GM19395 (cell line): ENCODE data around the gene KRTAP19-6.
"Not testable (repeated sequence)": the region's sequence is repeated elsewhere in the genome, so short reads cannot be mapped to it uniquely, and the experiment has no call there.

Source experiments
- ATAC-seq: cut with Tn5 transposase; IDR thresholded peaks from one replicate; pipeline ENCODE4 v1.9.1; 2021; ENCODE audit warnings: mild to moderate bottlenecking, moderate library complexity; ENCODE audit not compliant: unreplicated experiment

The KRTAP19-6 gene, protein sequence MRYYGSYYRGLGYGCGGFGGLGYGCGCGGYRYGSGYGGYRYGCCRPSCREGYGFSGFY

DNA sequence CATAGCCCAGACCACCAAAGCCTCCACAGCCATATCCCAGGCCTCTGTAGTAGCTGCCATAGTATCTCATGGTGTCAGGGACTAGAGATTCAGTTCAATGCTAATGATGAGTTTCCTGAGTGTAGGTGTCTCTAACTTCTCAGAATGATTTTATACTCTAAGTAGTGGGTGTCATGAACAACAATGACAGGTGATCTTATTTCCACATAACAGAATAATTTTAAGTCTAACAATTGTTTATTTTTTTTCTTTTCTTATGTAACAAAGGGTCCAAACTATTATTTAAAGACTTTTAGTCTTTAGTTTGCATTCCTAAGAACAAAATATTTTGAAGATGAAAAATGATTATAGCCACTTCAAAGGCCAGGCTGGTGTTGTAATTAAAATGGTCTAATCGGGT is at the start of gene KRTAP19-6:
TSS of gene KRTAP19-6 (minus strand) at position 101 of the 400 bp plus-strand sequence. CDS start at position 70, 31 bp downstream.
- ATAC-seq = no peak

DNA sequence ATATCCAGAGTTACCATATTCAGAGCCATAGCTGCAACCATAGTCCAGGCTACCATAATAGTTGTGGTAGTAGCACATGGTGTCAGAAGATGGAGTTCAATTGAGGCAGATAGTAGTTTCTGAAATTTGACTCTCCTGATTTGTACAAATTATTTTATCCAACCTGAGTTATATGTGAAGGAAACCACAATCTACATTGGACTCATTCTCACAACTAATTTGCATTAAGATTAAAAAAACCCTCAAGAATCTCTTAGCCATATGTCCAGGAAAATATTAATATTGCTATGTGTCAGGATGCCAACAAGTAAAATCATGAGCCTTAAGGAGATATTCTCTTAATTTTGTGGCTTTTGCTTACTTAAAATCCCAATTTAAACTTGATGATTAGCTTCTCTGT is 48.6 kb upstream of the KRTAP19-6 start, which contains the start of gene KRTAP22-2:
TSS of gene KRTAP22-2 (minus strand) at position 101 of the 400 bp plus-strand sequence.
- no peak for ATAC-seq

DNA sequence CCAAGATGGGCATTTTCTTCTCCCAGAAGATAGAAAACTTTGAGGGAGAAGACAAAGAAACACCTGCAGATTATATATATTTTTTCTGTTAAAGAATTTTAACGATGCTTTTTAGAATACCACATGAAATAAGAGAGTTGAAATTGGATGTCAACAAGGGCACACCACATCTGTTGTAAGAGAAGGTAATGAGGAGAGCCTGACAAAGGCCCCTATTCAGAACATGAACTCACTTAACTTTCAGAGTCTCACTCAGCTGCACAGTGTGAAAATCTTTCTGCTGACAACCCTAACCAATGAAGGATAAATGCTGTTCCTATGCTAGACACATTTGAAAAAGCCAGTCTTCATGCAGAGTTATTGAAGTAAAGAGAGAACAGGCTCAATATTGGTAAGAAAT is 41.2 kb upstream of the KRTAP19-6 start:
- ATAC-seq = no peak

DNA sequence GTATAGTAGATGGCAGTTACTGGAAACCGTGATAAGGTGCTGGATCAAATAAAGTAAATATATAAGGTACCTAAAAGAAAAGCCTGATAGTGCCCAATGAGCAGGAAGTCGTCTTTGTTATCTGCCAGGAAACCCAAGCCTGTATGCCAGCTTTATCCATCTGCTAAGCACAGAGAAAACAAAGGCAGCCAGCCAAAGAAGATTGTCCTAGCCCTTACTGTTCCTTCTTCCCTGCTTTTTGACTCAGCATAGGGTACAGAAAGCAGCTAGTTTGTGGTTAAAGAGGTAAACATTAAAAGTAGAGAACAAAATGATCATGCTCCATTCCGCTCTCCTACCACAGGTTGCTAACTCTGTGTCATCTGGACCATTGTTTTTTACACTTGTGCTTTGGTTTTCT is 38.5 kb upstream of the KRTAP19-6 start:
- ATAC-seq = no peak

DNA sequence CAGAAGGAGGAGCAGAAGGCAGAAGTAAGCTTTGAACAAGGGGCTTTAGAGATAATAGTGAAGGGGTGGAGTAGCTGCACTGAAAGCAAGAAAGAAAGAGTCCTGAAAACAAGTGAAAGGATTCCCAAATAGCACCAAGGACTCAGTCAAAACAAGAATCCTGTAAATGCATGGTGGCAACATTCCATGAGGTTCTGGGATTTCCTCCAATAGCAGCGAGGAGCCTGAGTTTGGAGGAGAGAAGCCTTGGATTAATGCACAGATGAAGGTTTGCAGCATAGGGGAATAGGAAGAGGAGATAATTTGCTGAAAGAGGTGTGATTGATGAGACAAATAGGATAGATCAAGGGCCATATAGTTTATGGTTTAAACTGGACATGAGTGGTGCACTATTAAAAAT is 37.7 kb upstream of the KRTAP19-6 start:
- ATAC-seq = no peak

DNA sequence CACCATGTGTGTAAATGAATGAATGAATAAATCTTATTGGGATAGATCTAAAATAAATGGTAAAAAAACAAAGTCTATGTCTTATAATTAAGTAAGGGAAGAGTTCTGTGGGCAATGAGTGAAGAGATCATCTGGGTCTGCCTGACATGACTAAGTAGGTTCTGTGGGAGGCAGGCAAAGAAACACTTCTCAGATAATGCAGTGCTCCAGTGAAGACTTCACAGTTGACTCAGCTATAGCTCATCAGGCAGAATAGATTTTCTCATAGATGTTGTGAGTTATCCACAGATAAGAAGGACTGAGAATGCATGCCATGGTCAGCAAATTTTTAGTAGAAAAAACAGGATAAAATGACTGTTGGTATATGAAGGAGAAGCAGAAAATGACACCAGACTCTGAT is 36.1 kb upstream of the KRTAP19-6 start:
- ATAC-seq = no peak

DNA sequence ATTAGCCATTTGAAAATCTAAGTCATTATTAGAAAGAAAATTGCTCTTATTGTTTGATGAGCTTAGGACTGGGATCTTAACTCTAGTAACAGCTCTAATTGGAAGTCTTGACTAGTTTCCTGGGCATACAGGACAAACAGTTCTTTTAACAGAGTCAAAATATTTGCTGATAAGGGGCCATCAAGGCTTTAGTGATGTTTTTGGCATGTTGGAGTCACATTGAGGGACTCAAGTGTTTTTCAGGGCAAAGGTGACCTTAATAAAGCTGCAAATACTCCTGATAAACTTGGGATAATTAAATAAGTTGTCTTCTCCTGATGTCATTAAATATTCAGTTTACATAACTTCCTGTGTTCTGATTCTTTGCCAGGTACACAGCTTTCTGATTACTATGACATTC is 26.0 kb upstream of the KRTAP19-6 start:
- ATAC-seq = no peak

DNA sequence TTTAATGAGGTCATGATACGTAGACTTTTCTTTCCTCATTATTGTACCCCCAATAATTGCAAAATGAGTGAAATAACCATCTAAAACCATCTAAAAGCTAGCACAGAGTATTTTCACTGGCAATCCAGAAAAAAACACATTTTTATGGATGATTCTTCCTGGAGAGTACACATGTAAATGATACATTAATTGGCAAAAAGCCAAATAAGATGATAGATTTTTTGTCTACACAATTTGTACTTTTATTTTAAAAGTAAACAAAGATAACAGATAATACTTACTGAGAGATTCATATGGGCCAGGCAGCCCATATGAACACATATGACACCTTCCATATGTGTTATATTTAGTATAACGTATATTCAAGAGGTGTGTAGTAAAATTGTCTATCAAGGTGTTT is 22.0 kb upstream of the KRTAP19-6 start:
- no peak for ATAC-seq

DNA sequence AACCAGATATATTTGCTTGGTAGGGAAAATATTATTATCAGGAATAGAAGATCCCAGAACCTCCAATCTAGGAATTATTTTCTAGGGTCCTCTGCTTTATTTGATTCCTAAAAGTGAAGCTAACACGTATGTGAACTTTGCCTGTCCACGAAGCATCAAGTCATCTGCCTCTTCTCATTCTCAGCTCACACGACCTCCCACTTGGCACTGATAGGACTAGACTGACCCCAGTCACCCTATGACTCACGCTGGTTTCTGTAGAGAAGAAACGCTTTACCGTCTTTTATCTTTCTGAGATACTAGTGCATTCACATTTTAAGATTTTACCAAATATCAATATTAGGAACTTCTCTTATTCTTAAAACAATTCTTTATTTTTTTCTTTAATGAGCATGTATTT is 21.4 kb upstream of the KRTAP19-6 start:
- ATAC-seq = no peak

DNA sequence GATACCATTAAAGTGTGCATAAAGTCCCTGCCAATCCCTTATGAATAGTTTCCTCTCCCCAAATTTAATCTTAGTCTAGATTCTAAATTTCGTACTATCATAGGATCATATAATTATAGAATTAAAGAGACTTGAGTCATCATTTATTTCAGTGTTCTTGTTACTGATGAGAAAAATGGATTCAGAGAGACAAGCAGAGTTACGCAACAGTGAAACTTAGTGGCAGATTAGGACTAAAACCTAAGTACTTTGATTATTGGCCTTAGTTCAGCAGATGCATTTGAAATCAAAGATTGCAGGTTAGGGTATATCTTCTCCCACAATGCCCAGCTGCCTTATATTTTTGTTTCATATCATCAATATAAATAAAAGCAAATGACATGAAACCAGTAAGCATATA is 20.3 kb upstream of the KRTAP19-6 start:
- ATAC-seq = no peak

DNA sequence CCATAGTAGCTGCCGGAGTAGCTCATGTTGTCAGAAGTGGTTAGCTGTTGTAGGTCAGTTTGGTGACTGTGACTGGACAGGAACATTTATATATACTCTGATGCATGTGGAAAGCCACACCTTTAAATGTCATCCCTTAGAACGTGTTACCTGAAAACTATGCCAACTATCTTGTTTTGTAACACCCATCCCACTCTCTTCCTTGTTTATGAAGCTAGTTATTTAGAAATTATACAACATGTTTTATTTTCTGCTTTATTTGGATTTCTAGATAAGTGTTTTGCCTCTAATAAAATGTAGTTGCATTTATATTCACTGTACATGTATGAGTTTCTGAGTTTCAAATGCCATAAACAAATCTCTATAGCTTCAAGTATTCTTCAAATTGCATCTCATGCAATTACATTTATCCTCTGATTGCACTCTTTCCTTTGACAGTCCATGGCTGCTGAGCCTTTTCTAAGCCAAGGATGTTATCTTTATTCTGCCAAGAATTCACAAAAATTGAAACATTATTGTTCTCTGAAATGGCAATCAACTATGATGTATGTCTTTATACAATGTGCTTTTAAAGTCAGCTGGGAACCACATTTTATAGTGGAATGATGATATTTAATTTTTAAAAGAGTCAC is 19.7 kb upstream of the KRTAP19-6 start, which contains the start of gene KRTAP19-7:
TSS of gene KRTAP19-7 (minus strand) at position 51 of the 632 bp plus-strand sequence. CDS start at position 26, 25 bp downstream.
- ATAC-seq = no peak

DNA sequence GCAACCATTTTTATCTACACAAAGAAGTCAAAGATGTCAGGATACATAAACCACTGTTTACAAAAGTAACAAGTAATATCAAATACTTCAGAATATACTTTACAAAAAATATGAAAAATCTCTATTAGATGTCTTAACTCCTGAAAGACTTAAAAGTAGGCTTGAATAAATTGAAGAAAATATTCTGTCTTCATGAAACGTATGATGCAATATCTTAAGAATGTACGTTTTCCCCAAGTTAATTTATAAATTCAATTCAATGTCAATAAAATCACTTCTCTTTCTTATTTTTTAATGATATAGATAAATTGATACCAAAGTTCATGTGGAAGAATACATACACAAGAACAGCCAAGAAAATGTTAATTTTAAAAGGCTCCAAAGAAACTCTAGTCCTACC is 13.4 kb upstream of the KRTAP19-6 start:
- no peak for ATAC-seq

DNA sequence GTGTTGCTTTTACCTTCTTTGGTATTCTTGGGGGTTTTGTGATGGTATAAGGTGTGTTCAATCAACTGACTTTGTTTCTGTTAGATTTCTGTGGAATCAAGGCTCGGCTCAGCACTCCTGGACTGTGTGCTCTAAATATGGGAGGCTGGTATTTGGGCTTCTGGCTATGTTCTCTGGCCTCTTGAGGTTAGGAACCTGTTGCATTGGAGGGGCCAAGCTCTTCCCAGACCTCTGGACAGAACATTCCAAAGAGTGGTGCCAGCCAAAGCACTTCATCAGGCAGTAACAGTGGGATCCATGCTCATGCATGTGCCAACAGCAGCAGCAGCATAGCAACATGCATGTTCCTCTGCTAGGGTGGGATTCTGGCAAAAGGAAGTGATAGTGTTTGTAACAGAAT is 11.1 kb upstream of the KRTAP19-6 start:
- no peak for ATAC-seq

DNA sequence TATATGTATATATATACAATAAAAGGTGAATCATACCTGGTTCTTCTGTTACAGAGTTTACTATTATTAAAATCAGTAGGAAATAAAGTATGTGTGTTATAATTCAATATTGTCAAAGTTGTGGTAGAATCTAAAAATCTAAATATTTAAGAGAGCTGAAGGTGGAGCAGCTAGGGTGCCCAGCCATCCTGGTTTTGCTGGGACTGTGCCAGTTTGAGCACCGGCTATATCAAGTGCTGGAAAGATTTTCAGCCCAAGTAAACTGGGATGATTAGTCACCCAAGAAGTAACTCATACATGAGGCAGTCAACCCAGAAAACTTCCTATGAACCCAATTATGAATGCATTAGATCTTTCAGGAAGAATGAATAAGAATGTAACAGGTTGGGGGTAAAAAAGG is 22.8 kb downstream of the KRTAP19-6 start:
- no peak for ATAC-seq

DNA sequence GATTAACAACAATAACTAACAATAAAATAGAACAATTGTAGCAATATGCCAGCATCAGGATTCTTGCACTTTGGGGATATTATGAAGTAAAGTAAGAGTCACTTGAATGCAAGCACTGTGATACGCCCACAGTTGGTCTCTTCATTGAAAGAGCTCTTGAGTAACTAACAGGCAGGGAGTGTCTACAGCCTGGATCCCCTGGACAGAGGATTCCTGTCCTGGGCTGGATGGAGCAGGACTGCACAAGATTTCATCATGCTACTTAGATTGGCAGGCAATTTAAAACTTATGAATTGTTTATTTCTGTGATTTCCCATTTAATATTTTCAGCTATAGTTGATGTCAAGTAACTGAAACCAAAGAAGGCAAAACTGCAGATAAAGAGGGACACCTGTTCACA is 26.0 kb downstream of the KRTAP19-6 start:
- no peak for ATAC-seq

DNA sequence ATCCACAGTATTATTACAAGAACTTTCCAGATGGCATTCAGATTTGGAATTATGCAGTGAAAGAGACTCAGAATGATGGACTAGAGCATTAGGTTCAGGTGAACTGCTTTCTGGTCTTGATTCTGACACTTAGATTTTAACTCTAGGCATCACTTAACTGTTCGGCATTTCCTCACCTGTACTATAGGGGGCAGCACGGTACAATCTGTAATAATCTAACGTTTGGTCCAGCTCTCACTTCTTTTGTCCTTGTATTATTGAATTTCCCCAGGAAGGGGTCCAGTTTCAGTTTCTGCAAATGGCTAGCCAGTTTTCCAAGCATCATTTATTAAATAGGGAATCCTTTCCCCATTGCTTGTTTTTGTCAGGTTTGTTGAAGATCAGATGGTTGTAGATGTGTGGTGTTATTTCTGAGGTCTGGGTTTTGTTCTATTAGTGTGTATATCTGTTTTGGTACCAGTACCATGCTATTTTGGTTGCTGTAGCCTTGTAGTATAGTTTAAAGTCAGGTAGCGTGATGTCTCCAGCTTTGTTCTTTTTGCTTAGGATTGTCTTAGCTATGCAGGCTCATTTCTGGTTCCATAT is 36.0 kb downstream of the KRTAP19-6 start:
- ATAC-seq = not testable (repeated sequence)

DNA sequence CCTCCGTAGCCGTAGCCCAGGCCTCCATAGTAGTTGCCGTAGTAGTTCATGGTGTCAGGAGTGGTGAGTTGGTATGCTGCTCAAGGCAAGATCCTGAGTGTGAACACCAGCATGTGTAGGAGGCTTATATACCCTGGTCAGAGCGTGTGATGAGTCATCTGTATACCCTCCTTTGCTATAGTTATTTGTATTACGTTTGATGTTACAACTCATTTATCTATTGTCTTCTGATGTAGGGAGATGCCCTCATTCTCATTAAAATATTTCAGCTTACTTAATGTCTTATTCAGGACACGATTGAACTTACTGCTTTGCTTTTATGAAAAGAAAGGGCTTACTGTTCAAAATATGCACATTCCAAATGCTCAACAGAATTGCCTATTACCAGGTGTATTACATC is 39.6 kb downstream of the KRTAP19-6 start, which contains the start of gene KRTAP19-5:
TSS of gene KRTAP19-5 (minus strand) at position 101 of the 400 bp plus-strand sequence. CDS start at position 50, 51 bp downstream.
- ATAC-seq = no peak

DNA sequence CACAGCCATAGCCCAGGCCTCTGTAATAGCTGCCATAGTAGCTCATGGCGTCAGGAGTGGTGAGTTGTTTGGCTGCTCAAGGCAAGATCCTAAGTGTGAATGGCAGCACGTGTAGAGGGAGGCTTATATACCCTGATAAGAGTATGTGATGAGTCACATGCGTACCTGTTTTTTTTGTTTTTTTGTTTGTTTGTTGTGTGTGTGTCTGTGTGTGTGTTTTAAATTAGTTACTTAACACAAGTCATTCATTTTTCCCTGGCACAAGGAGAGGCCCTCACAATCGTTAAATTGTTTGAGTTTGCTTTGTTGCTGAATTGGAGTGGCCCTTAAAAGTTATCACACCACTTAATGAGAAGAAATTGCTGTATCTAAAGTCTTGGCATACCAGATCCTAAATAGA is 44.6 kb downstream of the KRTAP19-6 start, which contains the start of gene KRTAP19-4:
TSS of gene KRTAP19-4 (minus strand) at position 101 of the 400 bp plus-strand sequence. CDS start at position 46, 55 bp downstream.
- ATAC-seq = no peak

DNA sequence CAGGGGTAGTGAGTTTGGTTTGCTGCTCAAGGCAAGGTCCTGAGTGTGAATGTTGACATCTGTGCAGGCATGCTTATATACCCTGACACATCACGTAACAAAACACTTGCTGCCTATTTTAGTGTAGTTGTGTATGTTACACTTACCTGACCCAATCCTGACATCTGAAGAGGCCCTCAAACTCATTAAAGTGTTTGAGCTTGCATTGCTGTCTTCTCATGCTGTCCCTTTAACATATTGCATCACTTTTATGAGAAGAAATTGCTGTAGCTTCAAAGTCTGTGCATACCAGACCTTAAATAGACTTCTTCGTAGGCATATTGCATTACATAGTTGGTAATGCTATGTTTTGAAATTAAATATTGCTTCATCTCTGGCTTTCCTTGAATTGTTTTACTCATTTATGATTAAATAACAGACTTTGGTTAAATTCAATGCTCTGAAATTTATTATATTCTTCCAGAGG is 49.7 kb downstream of the KRTAP19-6 start, which contains the start of gene KRTAP19-3:
TSS of gene KRTAP19-3 (minus strand) at position 51 of the 466 bp plus-strand sequence. CDS start 56 bp downstream, outside the sequence.
- ATAC-seq = no peak
